NB4 (cell line): ENCODE data around the gene SRSF4.

Experiments
- POLR2A ChIP-seq: IDR thresholded peaks from 2 replicates; pipeline ENCODE4 v1.6.1; 2011; ENCODE audit warnings: mild to moderate bottlenecking; ENCODE audit not compliant: insufficient read length; ENCODE audit errors: extremely low read depth
- TF ChIP-seq, protein P1 (sequence below): IDR thresholded peaks from one replicate; pipeline ENCODE4 v1.5.1; 2012; ENCODE audit warnings: low read depth, low read length

DNA sequence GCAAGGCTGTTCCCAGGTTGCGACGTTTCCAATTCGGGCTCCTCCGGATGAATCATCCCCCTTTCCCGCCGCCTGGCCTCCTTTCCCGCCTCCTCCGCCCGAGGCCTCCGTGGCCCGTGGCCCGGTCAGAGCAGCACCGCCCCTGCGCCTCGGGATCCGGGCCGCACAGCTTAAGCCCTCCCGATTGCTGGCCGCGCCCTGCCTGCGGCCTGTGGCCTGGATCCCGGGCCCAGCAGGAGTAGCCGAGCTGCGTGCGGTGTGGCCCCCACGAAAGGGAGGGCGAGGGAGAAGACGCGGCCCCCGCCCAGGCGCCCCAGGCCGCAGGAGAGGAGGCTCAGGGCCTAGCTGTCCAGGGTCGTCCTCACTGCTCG, 59.0 kb downstream of the SRSF4 start:
- TF ChIP-seq, protein P1, sequence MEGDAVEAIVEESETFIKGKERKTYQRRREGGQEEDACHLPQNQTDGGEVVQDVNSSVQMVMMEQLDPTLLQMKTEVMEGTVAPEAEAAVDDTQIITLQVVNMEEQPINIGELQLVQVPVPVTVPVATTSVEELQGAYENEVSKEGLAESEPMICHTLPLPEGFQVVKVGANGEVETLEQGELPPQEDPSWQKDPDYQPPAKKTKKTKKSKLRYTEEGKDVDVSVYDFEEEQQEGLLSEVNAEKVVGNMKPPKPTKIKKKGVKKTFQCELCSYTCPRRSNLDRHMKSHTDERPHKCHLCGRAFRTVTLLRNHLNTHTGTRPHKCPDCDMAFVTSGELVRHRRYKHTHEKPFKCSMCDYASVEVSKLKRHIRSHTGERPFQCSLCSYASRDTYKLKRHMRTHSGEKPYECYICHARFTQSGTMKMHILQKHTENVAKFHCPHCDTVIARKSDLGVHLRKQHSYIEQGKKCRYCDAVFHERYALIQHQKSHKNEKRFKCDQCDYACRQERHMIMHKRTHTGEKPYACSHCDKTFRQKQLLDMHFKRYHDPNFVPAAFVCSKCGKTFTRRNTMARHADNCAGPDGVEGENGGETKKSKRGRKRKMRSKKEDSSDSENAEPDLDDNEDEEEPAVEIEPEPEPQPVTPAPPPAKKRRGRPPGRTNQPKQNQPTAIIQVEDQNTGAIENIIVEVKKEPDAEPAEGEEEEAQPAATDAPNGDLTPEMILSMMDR = no peak
- no peak for TF ChIP-seq POLR2A
